Neural crest cell (in vitro differentiated cells): ENCODE data around the gene FOXP1. TPM values are rescaled to one million over a fixed set of nuclear protein-coding genes. Genes with fewer than 3 reads are reported as not detected.

ENCODE experiments used
- DNase-seq: peaks from one replicate; pipeline ENCODE4 v3.0.0; 2021; ENCODE audit warnings: low read depth, mixed read lengths, low spot score
- H3K27ac Mint-ChIP-seq: one replicate; pipeline ENCODE4 v1.8.0; 2021; ENCODE audit warnings: mild to moderate bottlenecking, mixed read lengths; ENCODE audit not compliant: unreplicated experiment
- H3K27me3 Mint-ChIP-seq: 2 replicates; pipeline ENCODE4 v1.8.0; 2021; ENCODE audit warnings: low read depth, mild to moderate bottlenecking, mixed read lengths
- H3K36me3 Mint-ChIP-seq: 2 replicates; pipeline ENCODE4 v1.8.0; 2021; ENCODE audit warnings: low read depth, mild to moderate bottlenecking, mixed read lengths
- H3K4me1 Mint-ChIP-seq: 2 replicates; pipeline ENCODE4 v1.8.0; 2021; ENCODE audit warnings: mixed read lengths
- H3K4me3 Mint-ChIP-seq: one replicate; pipeline ENCODE4 v1.8.0; 2021; ENCODE audit warnings: mild to moderate bottlenecking, mixed read lengths
- H3K9me3 Mint-ChIP-seq: 2 replicates; pipeline ENCODE4 v1.8.0; 2021; ENCODE audit warnings: mixed read lengths
- total RNA-seq: library from RNA; stranded (reverse); gene quantifications from 2 replicates; pipeline ENCODE4 v1.2.1, GENCODE V29; 2021
- TF ChIP-seq, protein P1 (sequence below): fragments of 200-600 bp; sonication (generic); conservative IDR thresholded peaks from 2 replicates; pipeline ENCODE4 v1.5.0; 2021; ENCODE audit warnings: antibody characterized with exemption, mild to moderate bottlenecking

Gene FOXP1
- total RNA-seq, 1 donor from 2014 or later = 22.8 TPM

DNA sequence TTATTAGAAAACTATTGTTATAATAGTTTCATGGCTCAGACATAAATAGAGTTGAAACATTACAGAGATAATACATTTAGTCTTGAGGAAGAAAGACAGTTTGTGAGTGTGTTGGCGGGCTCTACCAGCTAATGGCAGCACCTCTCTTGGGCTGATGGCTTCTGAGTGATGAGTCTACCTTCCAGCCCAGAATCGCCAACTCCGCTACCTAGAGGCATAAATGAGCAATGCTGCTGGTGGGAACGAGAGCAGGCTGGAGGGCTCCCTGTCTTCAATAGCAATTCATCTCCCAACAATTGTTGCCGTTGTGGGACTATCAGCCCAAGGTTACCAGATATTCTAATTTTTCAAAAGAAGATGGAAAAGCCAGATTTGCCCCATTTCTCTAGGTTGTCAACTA, 388.7 kb downstream of the FOXP1 start:
- H3K9me3 Mint-ChIP-seq = no peaks in the 10 kb centered on the region
- DNase-seq = no peak
- no peak overlapping the region for H3K27ac Mint-ChIP-seq
- TF ChIP-seq, protein P1, sequence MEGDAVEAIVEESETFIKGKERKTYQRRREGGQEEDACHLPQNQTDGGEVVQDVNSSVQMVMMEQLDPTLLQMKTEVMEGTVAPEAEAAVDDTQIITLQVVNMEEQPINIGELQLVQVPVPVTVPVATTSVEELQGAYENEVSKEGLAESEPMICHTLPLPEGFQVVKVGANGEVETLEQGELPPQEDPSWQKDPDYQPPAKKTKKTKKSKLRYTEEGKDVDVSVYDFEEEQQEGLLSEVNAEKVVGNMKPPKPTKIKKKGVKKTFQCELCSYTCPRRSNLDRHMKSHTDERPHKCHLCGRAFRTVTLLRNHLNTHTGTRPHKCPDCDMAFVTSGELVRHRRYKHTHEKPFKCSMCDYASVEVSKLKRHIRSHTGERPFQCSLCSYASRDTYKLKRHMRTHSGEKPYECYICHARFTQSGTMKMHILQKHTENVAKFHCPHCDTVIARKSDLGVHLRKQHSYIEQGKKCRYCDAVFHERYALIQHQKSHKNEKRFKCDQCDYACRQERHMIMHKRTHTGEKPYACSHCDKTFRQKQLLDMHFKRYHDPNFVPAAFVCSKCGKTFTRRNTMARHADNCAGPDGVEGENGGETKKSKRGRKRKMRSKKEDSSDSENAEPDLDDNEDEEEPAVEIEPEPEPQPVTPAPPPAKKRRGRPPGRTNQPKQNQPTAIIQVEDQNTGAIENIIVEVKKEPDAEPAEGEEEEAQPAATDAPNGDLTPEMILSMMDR = no peak
- H3K4me3 Mint-ChIP-seq = no peak overlapping the region
- no peaks in the 10 kb centered on the region for H3K36me3 Mint-ChIP-seq
- H3K27me3 Mint-ChIP-seq = no peaks in the 10 kb centered on the region
- peaks cover 9% of the 10 kb centered on the region for H3K4me1 Mint-ChIP-seq

DNA sequence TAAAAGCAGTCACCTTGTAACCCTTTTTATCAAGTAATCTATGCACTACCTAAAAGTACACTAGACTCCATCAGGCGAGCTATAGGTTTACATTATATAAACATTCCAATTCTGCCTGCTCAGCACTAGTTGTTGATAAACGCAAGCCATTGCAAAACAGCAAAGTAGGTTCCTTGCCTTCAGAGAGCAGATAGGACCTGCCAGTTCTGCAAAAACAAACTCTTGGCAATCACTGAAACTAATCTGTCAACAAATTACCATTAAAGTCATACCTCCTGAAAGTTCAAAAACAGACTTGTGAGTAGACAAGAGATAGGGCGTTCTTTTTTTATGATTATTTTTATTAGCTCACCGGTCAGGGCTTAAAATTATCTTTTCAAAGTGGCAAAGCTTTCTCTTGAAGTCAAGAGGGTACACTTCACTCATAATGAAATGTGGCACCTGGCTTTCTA, 392.5 kb downstream of the FOXP1 start:
- DNase-seq = no peak
- H3K4me3 Mint-ChIP-seq = no peak overlapping the region
- H3K4me1 Mint-ChIP-seq = peaks cover 15% of the 10 kb centered on the region
- no peaks in the 10 kb centered on the region for H3K27me3 Mint-ChIP-seq
- H3K9me3 Mint-ChIP-seq = no peaks in the 10 kb centered on the region
- TF ChIP-seq, protein P1 = no peak
- no peak overlapping the region for H3K27ac Mint-ChIP-seq
- no peaks in the 10 kb centered on the region for H3K36me3 Mint-ChIP-seq

DNA sequence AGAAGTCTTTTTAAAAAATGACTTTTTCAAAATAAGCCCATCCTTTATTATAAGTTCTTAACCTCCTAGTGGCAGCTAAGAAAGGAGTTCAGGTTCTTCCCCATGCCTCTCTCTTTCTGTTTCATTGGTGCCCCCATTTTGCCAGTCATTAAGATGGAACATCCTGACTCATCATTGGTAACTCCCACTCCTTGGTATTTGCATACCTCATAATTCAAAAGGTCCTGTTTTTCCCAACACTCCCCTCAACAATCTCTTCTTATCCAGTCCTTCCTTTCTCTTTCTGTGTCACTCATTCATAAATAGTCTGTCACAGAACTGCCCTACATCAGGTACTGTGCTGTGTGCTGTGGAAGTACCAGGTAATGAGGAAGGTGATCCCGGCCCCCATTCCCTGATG, 394.0 kb downstream of the FOXP1 start:
- Mint-ChIP-seq H3K4me3 (no peak overlapping the region), H3K4me1 (peaks cover 10% of the 10 kb centered on the region), H3K27me3 (no peaks in the 10 kb centered on the region), H3K27ac (peak overlapping the region; percentile 79), H3K36me3 (no peaks in the 10 kb centered on the region), H3K9me3 (no peaks in the 10 kb centered on the region)
- TF ChIP-seq, protein P1 = no peak
- DNase-seq = no peak

DNA sequence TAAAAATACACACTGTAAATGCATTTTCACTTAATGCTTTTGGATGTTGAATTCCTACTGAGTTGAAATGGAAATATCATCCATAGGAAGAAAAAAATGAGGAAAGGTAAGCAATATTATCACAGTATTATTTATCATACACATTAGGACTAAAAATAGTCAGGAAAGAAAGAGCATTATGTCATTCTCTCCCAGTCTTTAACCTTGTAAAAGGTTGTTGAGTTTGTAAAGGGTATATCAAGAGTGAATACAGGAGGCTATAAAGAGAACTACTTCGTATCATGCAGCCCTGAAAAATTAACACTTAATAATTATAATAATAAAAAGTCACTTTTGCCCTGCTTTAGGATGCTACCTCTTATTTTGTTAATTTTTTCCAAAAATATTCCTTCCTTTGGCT, 395.8 kb downstream of the FOXP1 start:
- no peaks in the 10 kb centered on the region for H3K27me3 Mint-ChIP-seq

DNA sequence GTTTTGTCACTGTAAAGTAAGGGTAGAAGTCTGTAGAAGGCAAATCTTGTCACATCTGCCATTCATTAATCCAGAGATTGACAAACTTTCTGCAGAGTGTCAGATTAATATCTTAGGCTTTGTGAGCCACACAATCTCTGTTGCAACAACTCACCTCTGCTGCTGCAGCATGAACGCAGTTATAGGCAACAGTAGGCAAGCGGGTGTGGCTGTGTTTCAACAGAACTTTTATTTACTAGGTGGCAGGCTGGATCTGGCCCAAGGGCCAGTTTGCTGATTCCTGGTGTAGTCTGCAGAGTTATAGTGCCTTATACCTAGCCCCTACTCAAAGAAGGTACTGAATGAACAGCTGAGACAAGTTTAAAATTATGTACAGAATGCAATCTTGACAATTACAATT, 396.7 kb downstream of the FOXP1 start:
- H3K4me1 Mint-ChIP-seq = peaks cover 10% of the 10 kb centered on the region
- no peaks in the 10 kb centered on the region for H3K27me3 Mint-ChIP-seq
- H3K36me3 Mint-ChIP-seq = no peaks in the 10 kb centered on the region
- TF ChIP-seq, protein P1 = no peak
- no peak overlapping the region for H3K27ac Mint-ChIP-seq
- H3K4me3 Mint-ChIP-seq = no peak overlapping the region
- H3K9me3 Mint-ChIP-seq = no peaks in the 10 kb centered on the region
- DNase-seq = no peak

More for the DNA sequence above, 395.8 kb downstream of the FOXP1 start:
- no peak overlapping the region for H3K4me3 Mint-ChIP-seq
- no peak for DNase-seq
- TF ChIP-seq, protein P1 = no peak
- H3K4me1 Mint-ChIP-seq = peaks cover 10% of the 10 kb centered on the region
- H3K36me3 Mint-ChIP-seq = no peaks in the 10 kb centered on the region
- H3K27ac Mint-ChIP-seq = no peak overlapping the region
- H3K9me3 Mint-ChIP-seq = no peaks in the 10 kb centered on the region
